H54 (cell line): ENCODE measurements around the gene FGF14.

ENCODE experiments used
- DNase-seq: peaks from one replicate; pipeline ENCODE4 v3.0.0; 2011; ENCODE audit warnings: low spot score, mixed read lengths; ENCODE audit not compliant: insufficient read length
- FAIRE-seq: peaks from 3 replicates; lab custom pipeline; 2011; peaks lifted over from hg19 to GRCh38; lab: Jason Lieb, UNC
- POLR2A ChIP-seq: IDR thresholded peaks from 2 replicates; pipeline ENCODE4 v1.6.1; 2011; ENCODE audit warnings: low read depth, mild to moderate bottlenecking, low read length

The FGF14 gene

GRCh38 chr13:101893021-101893420, 508.8 kb downstream of the FGF14 start:
- TF ChIP-seq POLR2A: no peak
- FAIRE-seq (no peak), DNase-seq (no peak)

GRCh38 chr13:101892296-101892695, 509.6 kb downstream of the FGF14 start:
- DNase-seq (no peak), FAIRE-seq (no peak)
- TF ChIP-seq POLR2A: no peak

GRCh38 chr13:101881593-101881992, 520.3 kb downstream of the FGF14 start:
- DNase-seq (no peak), FAIRE-seq (peak; percentile 48)
- no peak for TF ChIP-seq POLR2A

GRCh38 chr13:101880581-101880980, 521.3 kb downstream of the FGF14 start:
- no peak for TF ChIP-seq POLR2A
- DNase-seq (no peak), FAIRE-seq (no peak)

- no peak for TF ChIP-seq POLR2A
- DNase-seq (no peak), FAIRE-seq (no peak)
These were observed 524.9 kb downstream of the FGF14 start for GRCh38 chr13:101876951-101877350.

GRCh38 chr13:101875717-101876393, 526.0 kb downstream of the FGF14 start:
- no peak for TF ChIP-seq POLR2A
- FAIRE-seq: peak; percentile 92
- DNase-seq: peak; percentile 5

GRCh38 chr13:101875091-101875490, 526.8 kb downstream of the FGF14 start:
- DNase-seq: no peak
- FAIRE-seq: peak; percentile 87
- TF ChIP-seq POLR2A: no peak

GRCh38 chr13:101869553-101869952, 532.3 kb downstream of the FGF14 start:
- no peak for TF ChIP-seq POLR2A
- FAIRE-seq (peak; percentile 45), DNase-seq (no peak)

- TF ChIP-seq POLR2A: no peak
- no peak for DNase-seq
- peak; percentile 77 for FAIRE-seq
These were observed 533.0 kb downstream of the FGF14 start for GRCh38 chr13:101868585-101869469.

GRCh38 chr13:101866889-101867581, 534.8 kb downstream of the FGF14 start:
- TF ChIP-seq POLR2A: no peak
- DNase-seq (no peak), FAIRE-seq (peak; percentile 50)

GRCh38 chr13:101858860-101859259, 543.0 kb downstream of the FGF14 start:
- DNase-seq: no peak
- TF ChIP-seq POLR2A: no peak
- FAIRE-seq: no peak

- DNase-seq: no peak
- no peak for TF ChIP-seq POLR2A
- FAIRE-seq: peak; percentile 30
These were observed 555.1 kb downstream of the FGF14 start for GRCh38 chr13:101846701-101847100.

GRCh38 chr13:101846249-101846648, 555.6 kb downstream of the FGF14 start:
- no peak for TF ChIP-seq POLR2A
- FAIRE-seq (peak; percentile 85), DNase-seq (no peak)
